T-helper 22 cell (primary cell): Measurements from ENCODE around the gene RRAGA.
"Not testable (repeated sequence)": the region's sequence is repeated elsewhere in the genome, so short reads cannot be mapped to it uniquely, and the experiment has no call there.

Experiments used
- DNase-seq: peaks from one replicate; pipeline ENCODE4 v3.0.0-alpha.2; 2020; ENCODE audit warnings: low read depth

The RRAGA gene, protein sequence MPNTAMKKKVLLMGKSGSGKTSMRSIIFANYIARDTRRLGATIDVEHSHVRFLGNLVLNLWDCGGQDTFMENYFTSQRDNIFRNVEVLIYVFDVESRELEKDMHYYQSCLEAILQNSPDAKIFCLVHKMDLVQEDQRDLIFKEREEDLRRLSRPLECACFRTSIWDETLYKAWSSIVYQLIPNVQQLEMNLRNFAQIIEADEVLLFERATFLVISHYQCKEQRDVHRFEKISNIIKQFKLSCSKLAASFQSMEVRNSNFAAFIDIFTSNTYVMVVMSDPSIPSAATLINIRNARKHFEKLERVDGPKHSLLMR

GRCh38 chr9:19048966-19049916, at the start of gene RRAGA:
TSS of gene RRAGA (plus strand) at chr9:19049427. CDS start at chr9:19049660, 233 bp downstream.
- DNase-seq: peak; percentile 88

GRCh38 chr9:19000133-19000532, 49.1 kb upstream of the RRAGA start:
- no peak for DNase-seq

DNA sequence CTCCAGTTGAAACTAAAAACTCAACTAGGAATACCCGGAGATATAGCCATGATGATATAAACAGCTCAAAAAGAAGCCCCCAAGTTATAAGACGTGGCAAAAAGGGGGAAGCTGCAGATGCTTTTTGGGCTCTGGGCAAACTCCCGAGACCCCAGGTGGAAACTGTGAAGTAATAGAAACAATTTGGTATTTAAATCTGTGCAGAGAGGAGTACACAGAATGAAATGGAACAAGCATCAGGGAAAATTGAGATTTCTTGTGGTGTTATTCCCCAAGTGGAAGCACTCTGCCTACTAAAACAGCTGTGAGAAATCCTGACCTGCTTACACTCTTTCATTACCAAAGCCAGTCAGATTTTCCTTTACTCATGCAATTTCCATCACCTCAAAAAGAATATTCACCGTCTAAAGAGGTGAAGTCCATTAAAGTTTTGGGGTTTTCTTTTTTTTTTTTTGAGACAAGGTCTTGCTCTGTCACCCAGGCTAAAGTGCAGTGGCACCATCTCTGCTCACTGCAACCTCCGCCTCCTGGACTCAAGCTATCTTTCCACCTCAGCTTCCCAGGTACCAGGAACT, 39.7 kb upstream of the RRAGA start:
- DNase-seq: no peak

DNA sequence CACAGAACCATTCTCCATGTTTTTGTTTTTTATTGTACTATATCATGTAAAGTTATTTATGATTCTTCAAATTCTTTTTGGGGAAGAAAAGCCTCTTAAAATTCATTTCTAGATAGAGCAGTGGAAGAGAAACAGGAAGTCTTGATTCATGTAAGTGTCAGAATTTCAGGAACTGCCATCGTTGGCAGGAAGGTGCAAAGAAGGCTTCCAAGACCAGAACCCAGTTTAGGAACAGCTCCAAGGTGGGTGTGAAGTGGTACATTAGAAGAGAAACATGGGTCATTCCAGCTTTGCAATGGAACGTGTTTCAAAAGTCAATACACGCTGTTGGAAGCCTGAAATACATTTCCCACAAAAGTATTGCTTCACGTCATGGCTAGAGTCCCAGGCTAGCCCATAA, 31.0 kb upstream of the RRAGA start:
- no peak for DNase-seq

GRCh38 chr9:19020886-19021455, 28.3 kb upstream of the RRAGA start:
- DNase-seq: no peak

DNA sequence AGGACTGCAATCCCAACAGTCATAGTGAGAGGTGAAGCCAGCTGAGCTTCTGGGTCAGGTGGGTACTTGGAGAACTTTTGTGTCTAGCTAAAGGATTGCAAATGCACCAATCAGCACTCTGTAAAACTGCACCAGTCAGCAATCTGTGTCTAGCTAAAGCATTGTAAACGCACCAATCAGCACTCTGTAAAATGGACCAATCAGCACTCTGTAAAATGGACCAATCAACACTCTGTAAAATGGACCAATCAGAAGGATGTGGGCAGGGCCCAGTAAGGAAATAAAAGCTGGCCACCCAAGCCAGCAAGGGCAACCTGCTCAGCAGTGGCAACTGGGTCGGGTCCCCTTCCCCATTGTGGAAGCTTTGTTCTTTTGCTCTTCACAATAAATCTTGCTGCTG, 27.6 kb upstream of the RRAGA start:
- DNase-seq: not testable (repeated sequence)

DNA sequence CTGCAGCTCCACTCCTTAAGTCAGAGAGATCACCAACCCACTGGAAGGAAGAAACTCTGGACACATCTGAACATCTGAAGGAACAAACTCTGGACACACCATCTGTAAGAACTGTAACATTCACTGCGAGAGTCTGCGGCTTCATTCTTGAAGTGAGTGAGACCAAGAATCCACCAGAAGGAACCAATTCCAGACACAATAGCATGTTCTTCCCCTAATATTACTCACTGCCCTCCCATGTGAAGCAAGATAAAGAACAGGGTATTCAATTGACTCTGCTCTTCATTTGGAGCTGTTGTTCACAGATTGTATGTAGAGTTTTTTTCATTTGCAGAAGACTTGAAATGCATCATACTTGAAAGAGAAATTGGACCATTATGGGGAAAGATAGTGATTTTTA, 27.0 kb upstream of the RRAGA start:
- no peak for DNase-seq

DNA sequence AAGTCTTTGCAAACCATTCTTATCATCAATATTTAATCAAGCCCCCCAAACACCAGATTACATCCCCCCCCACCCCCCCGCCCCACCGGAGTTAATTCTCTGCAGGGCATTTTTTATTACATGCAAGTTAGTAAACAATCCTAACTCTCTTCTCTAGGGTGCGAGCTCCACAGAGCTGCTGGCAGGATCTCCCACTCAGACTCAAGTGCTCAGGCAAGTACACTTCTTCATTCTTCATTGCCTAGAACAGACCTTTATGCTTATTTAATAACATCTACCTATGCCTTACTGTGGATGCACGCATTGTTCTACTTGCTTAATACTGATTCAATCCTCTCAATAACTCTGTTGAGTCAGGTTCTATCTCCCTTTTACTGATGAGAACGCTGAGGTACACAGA, 26.1 kb upstream of the RRAGA start:
- no peak for DNase-seq

DNA sequence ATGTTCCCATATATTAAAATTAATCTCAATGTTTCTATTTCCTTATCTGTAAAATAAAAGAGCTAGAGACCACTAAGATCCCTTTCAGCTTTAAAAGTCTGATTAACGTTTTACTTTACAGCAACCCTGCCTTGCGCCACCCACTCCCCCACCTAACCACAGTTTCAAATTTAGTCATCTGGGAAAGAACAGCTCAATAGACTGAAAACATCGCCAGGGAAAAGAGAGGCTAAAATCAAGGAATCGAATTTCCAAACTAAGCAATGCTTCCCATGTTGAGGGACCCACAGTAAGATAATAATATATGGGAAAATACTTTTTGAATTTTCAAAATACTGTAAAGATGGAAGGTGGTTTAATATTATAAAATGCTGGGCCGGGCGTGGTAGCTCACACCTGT, 22.9 kb upstream of the RRAGA start:
- no peak for DNase-seq

GRCh38 chr9:19027825-19028224, 21.4 kb upstream of the RRAGA start:
- no peak for DNase-seq

- no peak for DNase-seq
Measured at GRCh38 chr9:19028835-19029451, 20.3 kb upstream of the RRAGA start.

- no peak for DNase-seq
Measured at GRCh38 chr9:19030899-19031298, 18.3 kb upstream of the RRAGA start.

GRCh38 chr9:19032406-19032805, 16.8 kb upstream of the RRAGA start:
- no peak for DNase-seq

GRCh38 chr9:19033015-19033414, 16.2 kb upstream of the RRAGA start, which contains the start of gene SAXO1:
TSS of gene SAXO1 (minus strand) at chr9:19033209. CDS start at chr9:19032908, 301 bp downstream.
- DNase-seq: no peak

GRCh38 chr9:19036611-19037010, 12.6 kb upstream of the RRAGA start:
- no peak for DNase-seq

GRCh38 chr9:19049917-19050636, 850 bp downstream of the RRAGA start:
- no peak for DNase-seq

DNA sequence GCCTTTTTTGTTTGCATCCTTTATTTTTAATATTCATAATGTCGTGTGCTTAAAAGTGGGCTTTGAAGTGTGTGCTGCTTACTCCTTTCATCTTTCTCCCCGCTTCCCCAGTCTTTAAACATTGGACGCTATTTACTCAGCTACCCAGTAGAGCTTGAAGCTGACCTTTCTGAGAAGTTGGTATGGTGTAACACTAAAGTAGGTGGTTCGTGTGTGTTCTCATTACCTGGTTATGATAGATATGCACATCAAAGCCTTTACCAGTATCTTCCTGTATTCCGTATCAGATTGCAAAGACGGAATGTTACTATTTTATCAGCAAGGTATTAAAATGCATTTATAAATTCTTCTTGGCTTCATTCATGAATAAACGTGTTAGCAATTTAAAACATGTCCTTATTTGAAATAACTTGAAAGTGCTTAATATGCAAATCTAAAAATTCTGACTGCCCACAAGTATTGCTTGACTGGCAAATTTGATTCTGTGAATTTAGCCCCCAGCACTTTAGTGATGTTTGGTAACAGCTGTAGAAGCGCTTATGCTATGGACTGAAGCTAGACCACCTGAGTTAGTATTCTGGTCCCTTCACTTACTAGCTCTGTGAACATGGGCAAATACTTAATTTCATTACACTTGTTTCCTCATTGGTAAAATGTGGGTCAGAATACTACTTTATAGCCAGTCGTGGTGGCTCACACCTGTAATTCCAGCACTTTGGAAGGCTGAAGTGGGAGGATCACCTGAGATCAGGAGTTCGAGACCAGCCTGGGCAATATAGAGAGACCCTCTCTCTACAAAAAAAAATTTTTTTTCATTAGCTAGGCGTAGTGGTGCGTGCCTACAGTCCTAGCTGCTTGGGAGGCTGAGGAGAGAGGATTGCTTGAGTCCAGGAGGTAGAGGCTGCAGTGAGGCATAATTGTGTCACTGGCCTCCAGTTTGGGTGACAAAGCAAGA, 1.7 kb downstream of the RRAGA start:
- DNase-seq: no peak

GRCh38 chr9:19057033-19057432, 7.8 kb downstream of the RRAGA start:
- no peak for DNase-seq

DNA sequence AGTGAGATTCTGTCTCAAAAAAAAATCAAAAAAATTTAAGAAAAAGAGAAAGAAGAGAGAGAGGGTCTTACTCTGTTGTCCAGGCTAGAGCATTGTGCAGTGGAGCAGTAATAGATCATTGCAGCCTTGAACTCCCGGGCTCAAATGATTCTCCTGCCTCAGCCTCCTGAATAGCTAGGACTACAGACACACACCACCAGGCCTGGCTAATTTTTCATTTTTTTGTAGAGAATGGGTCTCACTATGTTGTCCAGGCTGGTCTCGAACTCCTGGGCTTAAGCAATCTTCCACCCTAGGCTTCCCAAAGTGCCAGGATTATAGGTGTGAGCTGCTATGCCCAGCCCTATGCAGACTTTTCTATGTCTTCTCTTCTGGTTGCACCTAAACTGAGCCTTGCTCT, 25.0 kb downstream of the RRAGA start:
- no peak for DNase-seq

- no peak for DNase-seq
Measured at GRCh38 chr9:19074836-19075235, 25.6 kb downstream of the RRAGA start.
